Measurements from ENCODE around the gene APIP. TPM values are rescaled to one million over a fixed set of nuclear protein-coding genes. Genes with fewer than 3 reads are reported as not detected.

APIP gene
- total RNA-seq, 1 experiment from 2014 or later = 31.3 TPM

- Histone ChIP-seq H4K5ac (ENCODE audit: insufficient read length, low read depth, low read length) (no peak overlapping the region), H3K4me2 (ENCODE audit: insufficient read depth, insufficient read length, low read length) (no peak overlapping the region), H3K27me3 (ENCODE audit: insufficient read depth, low read length) (no peaks in the 10 kb centered on the region), H3K79me2 (ENCODE audit: insufficient read depth, low read length) (no peaks in the 10 kb centered on the region), H3K4me1 (ENCODE audit: insufficient read depth, low read length) (no peaks in the 10 kb centered on the region; the same call in 1 of the 2 replicates), H3K9ac (ENCODE audit: extremely low read depth, insufficient read length, low read length) (no peak overlapping the region), H4K8ac (replicated peaks; ENCODE audit: insufficient read length, low read depth, low read length) (no peak overlapping the region), H3K56ac (ENCODE audit: insufficient read length, low read depth, low read length) (no peak overlapping the region), H3K18ac (ENCODE audit: insufficient read length, low read depth, low read length) (no peak overlapping the region), H2BK5ac (ENCODE audit: insufficient read length, low read length) (no peak overlapping the region), H3K79me1 (ENCODE audit: insufficient read depth, low read depth, low read length, poor library complexity, severe bottlenecking) (no peaks in the 10 kb centered on the region), H3K27ac (ENCODE audit: insufficient read length, low read depth, low read length) (no peak overlapping the region), H3K23me2 (ENCODE audit: insufficient read length, low read depth, low read length, poor library complexity, severe bottlenecking) (no peaks in the 10 kb centered on the region), H3K23ac (ENCODE audit: insufficient read length, low read depth, low read length) (no peak overlapping the region), H2BK20ac (ENCODE audit: low read depth, low read length, poor library complexity, severe bottlenecking) (no peak overlapping the region), H2BK120ac (ENCODE audit: low read depth, low read length, poor library complexity, severe bottlenecking) (no peak overlapping the region), H4K91ac (ENCODE audit: insufficient read length, low read depth, low read length) (no peak overlapping the region), H2AFZ (ENCODE audit: low read length) (no peak overlapping the region), H2BK12ac (ENCODE audit: insufficient read length, low read depth, low read length) (no peak overlapping the region), H3K4ac (ENCODE audit: low read depth, low read length) (no peak overlapping the region), H3T11ph (ENCODE audit: low read length) (no peak overlapping the region), H4K20me1 (ENCODE audit: control insufficient read depth, insufficient read depth, insufficient read length) (no peaks in the 10 kb centered on the region), H3K14ac (ENCODE audit: insufficient read depth, low read length) (no peak overlapping the region), H3K9me3 (ENCODE audit: control insufficient read depth, low read depth, low read length) (no peaks in the 10 kb centered on the region), H2AK5ac (ENCODE audit: insufficient read length, low read length) (no peak overlapping the region), H2BK15ac (ENCODE audit: low read depth, low read length) (no peak overlapping the region)
- Mint-ChIP-seq H3K27ac (no peak overlapping the region), H3K9me3 (no peaks in the 10 kb centered on the region), H3K4me1 (no peaks in the 10 kb centered on the region), H3K27me3 (ENCODE audit: low read depth) (no peaks in the 10 kb centered on the region), H3K4me3 (no peak overlapping the region), H3K36me3 (ENCODE audit: insufficient read depth in 1 of 3, low read depth in 3 of 3) (no peaks in the 10 kb centered on the region; a peak in 1 of 7 replicates)
- TF ChIP-seq CTCF (conservative IDR thresholded peaks at IDR 0.05) = no peak
- DNase-seq = no peak
- WGBS (ENCODE audit: extremely low coverage, insufficient read length, low lambda C conversion rate) = no CpG with 5 or more reads among the region's 3 CpGs
These were observed 50.9 kb downstream of the APIP start for GRCh38 chr11:34865261-34865660.
